Non-pigmented ciliary epithelial cell (primary cell): ENCODE results near the gene FAM81B.
A peak's percentile ranks its signal among the peaks of the same experiment; 100 is the strongest.
"Not testable (repeated sequence)": the region's sequence is repeated elsewhere in the genome, so short reads cannot be mapped to it uniquely, and the experiment has no call there.

Source experiments
- DNase-seq: peaks from one replicate; pipeline ENCODE4 v3.0.0-alpha.2; 2010; ENCODE audit warnings: low read depth

Gene FAM81B

GRCh38 chr5:95390812-95391492 is at the start of gene FAM81B:
Gene FAM81B, plus strand, starts transcription at chr5:95391366. Its CDS starts 24 bp downstream, at chr5:95391390.
- DNase-seq, result peak; percentile 27

GRCh38 chr5:95341444-95341843 is 49.7 kb upstream of the FAM81B start:
- DNase-seq, result not testable (repeated sequence)

GRCh38 chr5:95347506-95348120 is 43.6 kb upstream of the FAM81B start:
- no peak for DNase-seq

- DNase-seq, result no peak
These were observed 40.5 kb upstream of the FAM81B start for GRCh38 chr5:95350631-95351030.

- no peak for DNase-seq
These were observed 38.5 kb upstream of the FAM81B start for GRCh38 chr5:95352691-95353090.

GRCh38 chr5:95358320-95358719 is 32.8 kb upstream of the FAM81B start:
- DNase-seq, result no peak

GRCh38 chr5:95358848-95359247 is 32.3 kb upstream of the FAM81B start:
- no peak for DNase-seq

GRCh38 chr5:95360667-95361066 is 30.5 kb upstream of the FAM81B start:
- not testable (repeated sequence) for DNase-seq

- no peak for DNase-seq
These were observed 25.7 kb upstream of the FAM81B start for GRCh38 chr5:95365302-95366095.

GRCh38 chr5:95369782-95370181 is 21.4 kb upstream of the FAM81B start:
- DNase-seq, result no peak

GRCh38 chr5:95374061-95374460 is 17.1 kb upstream of the FAM81B start:
- DNase-seq, result no peak

- DNase-seq, result peak; percentile 3
These were observed 15.6 kb upstream of the FAM81B start for GRCh38 chr5:95375591-95375990.

- no peak for DNase-seq
These were observed 12.0 kb upstream of the FAM81B start for GRCh38 chr5:95379133-95379532.

- DNase-seq, result no peak
These were observed 11.0 kb upstream of the FAM81B start for GRCh38 chr5:95380103-95380628.

GRCh38 chr5:95382801-95383200 is 8.4 kb upstream of the FAM81B start:
- no peak for DNase-seq

- no peak for DNase-seq
These were observed 6.5 kb upstream of the FAM81B start for GRCh38 chr5:95384485-95385213.

- no peak for DNase-seq
These were observed 5.8 kb upstream of the FAM81B start for GRCh38 chr5:95385334-95385733.

GRCh38 chr5:95391965-95392364 is 799 bp downstream of the FAM81B start:
- not testable (repeated sequence) for DNase-seq

- DNase-seq, result no peak
These were observed 1.5 kb downstream of the FAM81B start for GRCh38 chr5:95392593-95393182.

GRCh38 chr5:95393279-95393678 is 2.1 kb downstream of the FAM81B start:
- DNase-seq, result no peak

- DNase-seq, result no peak
These were observed 7.8 kb downstream of the FAM81B start for GRCh38 chr5:95398989-95399388.

GRCh38 chr5:95401626-95402025 is 10.5 kb downstream of the FAM81B start:
- DNase-seq, result no peak
